Transverse colon (tissue), 4 donors: ENCODE results near the gene C1QL4. TPM values are rescaled to one million over a fixed set of nuclear protein-coding genes. Genes with fewer than 3 reads are reported as not detected.
"Not testable (repeated sequence)": the region's sequence is repeated elsewhere in the genome, so short reads cannot be mapped to it uniquely, and the experiment has no call there.

Experiments
- DNase-seq: peaks from one replicate; pipeline ENCODE4 v3.0.0-alpha.2; 2019
- H3K27ac ChIP-seq, 4 donors: fragments of 200-600 bp; sonication (generic); 2 replicates each; pipeline ENCODE4 v1.5.1; 2016 to 2018; ENCODE audit warnings: inconsistent platforms in 4 of 4
- H3K27me3 ChIP-seq: fragments of 200-600 bp; sonication (generic); 2 replicates; pipeline ENCODE4 v1.5.1; 2017; ENCODE audit warnings: inconsistent platforms
- H3K36me3 ChIP-seq, 4 donors: fragments of 200-600 bp; sonication (generic); 2 replicates each; pipeline ENCODE4 v1.5.1; 2017 to 2019; ENCODE audit warnings: inconsistent platforms in 4 of 4
- H3K4me1 ChIP-seq, 4 donors: fragments of 200-600 bp; sonication (generic); 2 replicates each; pipeline ENCODE4 v1.5.1; 2017 to 2020; ENCODE audit warnings: inconsistent platforms in 4 of 4
- H3K4me3 ChIP-seq, 4 donors: fragments of 200-600 bp; sonication (generic); 1 replicate in 1 of 4; 2 replicates in 3 of 4; pipeline versions ENCODE4 v1.5.1 to v1.6.1; 2017 to 2019; ENCODE audit warnings: inconsistent platforms in 4 of 4
- H3K9me3 ChIP-seq, 2 donors: fragments of 200-600 bp; sonication (generic); 2 replicates each; pipeline ENCODE4 v1.5.1; 2017 to 2019; ENCODE audit warnings: inconsistent platforms in 2 of 2
- CTCF ChIP-seq, 5 experiments: fragments of 200-600 bp in 3 of 5; fragments of 450-650 bp in 2 of 5; sonication (generic) in 3 of 5; IDR thresholded peaks; 1 replicate in 2 of 5; 2 replicates in 3 of 5; pipeline ENCODE4 v1.5.1; 2016 to 2017; ENCODE audit warnings: antibody characterized with exemption in 5 of 5, inconsistent platforms in 3 of 5, mild to moderate bottlenecking in 2 of 5, moderate library complexity in 1 of 5
- EP300 ChIP-seq: sonication (generic); formaldehyde crosslinking; IDR thresholded peaks from one replicate; pipeline ENCODE4 v1.6.1; 2017; ENCODE audit warnings: antibody characterized with exemption, low read depth
- POLR2A ChIP-seq: fragments of 450-650 bp; IDR thresholded peaks from one replicate; pipeline ENCODE4 v1.6.1; 2016; ENCODE audit warnings: antibody characterized with exemption, mild to moderate bottlenecking, moderate library complexity
- POLR2AphosphoS5 ChIP-seq, 3 donors: sonication (generic); formaldehyde crosslinking; IDR thresholded peaks; one replicate each; pipeline ENCODE4 v1.6.1; 2016; ENCODE audit warnings: antibody characterized with exemption in 3 of 3
- WGBS, 2 donors: methylation state at CpG; one replicate each; pipeline ENCODE4 v1.1.5; 2018; ENCODE audit warnings: low coverage in 1 of 2; 5-methylcytosine and 5-hydroxymethylcytosine counted together
- in situ Hi-C, 4 donors: fragments of 200-750 bp; cut with MboI; loops; one replicate each; pipeline versions ENCODE4 v1.15.0 to v1.15.1; 2017; ENCODE audit warnings: low sequenced_read_pairs in 3 of 4, low pct_ligation_motif_present in 1 of 4, low pct_unique_long_range_greater_than_20kb in 1 of 4
- intact Hi-C: fragments of 100-400 bp; cut with DNase I; formaldehyde crosslinking; loops from one replicate; pipeline ENCODE4 v1.15.1; 2023; ENCODE audit warnings: low total_unique reads
- total RNA-seq, 4 donors: library from RNA; depleted of rRNA; stranded (reverse); fragments of >200 nt; gene quantifications; one replicate each; pipeline ENCODE4 v1.1.0, GENCODE V29; 2016

Gene C1QL4
- total RNA-seq, 4 donors from 2014 or later: not detected

- 94% methylated on average over 6 of the region's 6 CpGs; no CpG with 5 or more reads in 1 of the 2 donors for WGBS, 2 donors
- DNase-seq: no peak
- Histone ChIP-seq H3K9me3 (no peaks in the 10 kb centered on the region), H3K4me3 (no peak overlapping the region), H3K27me3 (no peaks in the 10 kb centered on the region), H3K36me3 (no peaks in the 10 kb centered on the region), H3K27ac (no peak overlapping the region), H3K4me1 (peaks cover 4 to 17% (median 13%) of the 10 kb centered on the region in 4 donors)
- in situ Hi-C loops (no loop called here), intact Hi-C loops (no loop called here)
- TF ChIP-seq EP300 (no peak), POLR2A (no peak), CTCF (IDR thresholded peaks at IDR 0.05) (no peak), POLR2AphosphoS5 (IDR thresholded peaks at IDR 0.05) (no peak)
Measured at GRCh38 chr12:49325606-49326005, 11.4 kb downstream of the C1QL4 start.

- H3K27me3 ChIP-seq: no peaks in the 10 kb centered on the region
- no peak for DNase-seq
- 14% methylated on average over 19 of the region's 19 CpGs; no CpG with 5 or more reads in 1 of the 2 donors for WGBS, 2 donors
- H3K4me3 ChIP-seq: peak overlapping the region; percentile 49 to 86 (median 66)
- peaks cover 4 to 17% (median 13%) of the 10 kb centered on the region in 4 donors for H3K4me1 ChIP-seq
- no peak overlapping the region for H3K27ac ChIP-seq
- no peak for TF ChIP-seq POLR2AphosphoS5 (IDR thresholded peaks at IDR 0.05)
- in situ Hi-C loops: no loop called here
- intact Hi-C loops: no loop called here
- no peaks in the 10 kb centered on the region for H3K9me3 ChIP-seq
- no peaks in the 10 kb centered on the region for H3K36me3 ChIP-seq
Measured at GRCh38 chr12:49323524-49324097, 13.4 kb downstream of the C1QL4 start.

GRCh38 chr12:49322708-49323523 lies 14.1 kb downstream of the C1QL4 start, which contains the start of gene TROAP:
Gene TROAP, plus strand, starts transcription at chr12:49323255. Its CDS starts 354 bp downstream, at chr12:49323609.
- Histone ChIP-seq H3K9me3 (no peaks in the 10 kb centered on the region), H3K4me3 (peak within 1 kb of the TSS; percentile 49 to 86 (median 66)), H3K27ac (peak within 1 kb of the TSS; percentile 55 to 87 (median 64)), H3K36me3 (no peaks in the 10 kb centered on the region), H3K4me1 (peaks cover 4 to 17% (median 13%) of the 10 kb centered on the region in 4 donors), H3K27me3 (no peaks in the 10 kb centered on the region)
- 0% methylated on average over 18 to 61 of the region's 65 CpGs for WGBS, 2 donors
- intact Hi-C loops (no loop called here), in situ Hi-C loops (no loop called here)
- peak; percentile 98 for DNase-seq
- peak; percentile 38 to 76 (median 67) for TF ChIP-seq POLR2AphosphoS5 (IDR thresholded peaks at IDR 0.05)
- TF ChIP-seq EP300: no peak
- no peak for TF ChIP-seq CTCF (IDR thresholded peaks at IDR 0.05)
- TF ChIP-seq POLR2A: peak; percentile 46

- in situ Hi-C loops: no loop called here
- Histone ChIP-seq H3K9me3 (no peaks in the 10 kb centered on the region), H3K36me3 (no peaks in the 10 kb centered on the region), H3K4me3 (peak overlapping the region; percentile 33 to 86 (median 66)), H3K4me1 (peaks cover 4 to 17% (median 13%) of the 10 kb centered on the region in 4 donors), H3K27me3 (no peaks in the 10 kb centered on the region), H3K27ac (peak overlapping the region; percentile 55 to 87 (median 64))
- DNase-seq: no peak
- intact Hi-C loops: no loop called here
- 36 to 48% methylated on average over 11 to 12 of the region's 12 CpGs for WGBS, 2 donors
- no peak for TF ChIP-seq EP300
- TF ChIP-seq CTCF (IDR thresholded peaks at IDR 0.05): no peak
- TF ChIP-seq POLR2A: no peak
- TF ChIP-seq POLR2AphosphoS5 (IDR thresholded peaks at IDR 0.05): no peak
Measured at GRCh38 chr12:49322367-49322707, 14.7 kb downstream of the C1QL4 start.

- H3K9me3 ChIP-seq, DNase-seq, H3K4me3 ChIP-seq, H3K27ac ChIP-seq, in situ Hi-C loops, H3K36me3 ChIP-seq, H3K27me3 ChIP-seq, intact Hi-C loops: not testable (repeated sequence)
- peaks cover 4 to 17% (median 13%) of the 10 kb centered on the region in 4 donors for H3K4me1 ChIP-seq
- WGBS, 2 donors: 93 to 98% methylated on average over 7 to 9 of the region's 9 CpGs
Measured at GRCh38 chr12:49320411-49321103, 16.4 kb downstream of the C1QL4 start.

- intact Hi-C loops, H3K27me3 ChIP-seq, H3K36me3 ChIP-seq, H3K4me3 ChIP-seq, H3K4me1 ChIP-seq, DNase-seq, in situ Hi-C loops, H3K9me3 ChIP-seq, H3K27ac ChIP-seq: not testable (repeated sequence)
- WGBS, 2 donors: 90 to 94% methylated on average over 3 to 10 of the region's 10 CpGs
Measured at GRCh38 chr12:49317118-49317517, 19.9 kb downstream of the C1QL4 start.
